ENCODE results near the gene CRTAC1. TPM values are rescaled to one million over a fixed set of nuclear protein-coding genes. Genes with fewer than 3 reads are reported as not detected.
A peak's percentile ranks its signal among the peaks of the same experiment; 100 is the strongest.

Gene CRTAC1
- total RNA-seq, 1 donor from 2014 or later, result not detected

GRCh38 chr10:98045785-98046389 lies 15.5 kb upstream of the CRTAC1 start:
- H3K27me3 Mint-ChIP-seq (ENCODE audit: insufficient read depth), result peaks cover 29% of the 10 kb centered on the region
- intact Hi-C loops (cut with micrococcal nuclease), result loop anchor here (1.0 to 10.0 kb wide), 2 partner anchors 132 to 251 kb away; no protein-coding TSS in a partner anchor

GRCh38 chr10:98041352-98042043 lies 11.1 kb upstream of the CRTAC1 start:
- no peaks in the 10 kb centered on the region for H3K9me3 Mint-ChIP-seq
- H3K4me3 Mint-ChIP-seq, result no peak overlapping the region
- no peaks in the 10 kb centered on the region for H3K36me3 Mint-ChIP-seq (ENCODE audit: low read depth)
- peak; percentile 20 for DNase-seq (ENCODE audit: low spot score)
- H3K4me1 Mint-ChIP-seq (ENCODE audit: low read depth), result no peaks in the 10 kb centered on the region
- H3K27me3 Mint-ChIP-seq (ENCODE audit: insufficient read depth), result peaks cover 58% of the 10 kb centered on the region
- no peak overlapping the region for H3K27ac Mint-ChIP-seq
- intact Hi-C loops (cut with micrococcal nuclease), result loop anchor here (1.0 to 10.0 kb wide), 2 partner anchors 127 to 247 kb away; no protein-coding TSS in a partner anchor

More at GRCh38 chr10:98045785-98046389, 15.5 kb upstream of the CRTAC1 start:
- Mint-ChIP-seq H3K4me3 (no peak overlapping the region), H3K36me3 (ENCODE audit: low read depth) (no peaks in the 10 kb centered on the region), H3K4me1 (ENCODE audit: low read depth) (no peaks in the 10 kb centered on the region), H3K27ac (no peak overlapping the region), H3K9me3 (no peaks in the 10 kb centered on the region)
- peak; percentile 32 for DNase-seq (ENCODE audit: low spot score)

GRCh38 chr10:98039690-98040381 lies 9.4 kb upstream of the CRTAC1 start:
- Mint-ChIP-seq H3K4me3 (no peak overlapping the region), H3K9me3 (no peaks in the 10 kb centered on the region), H3K27ac (no peak overlapping the region), H3K36me3 (ENCODE audit: low read depth) (no peaks in the 10 kb centered on the region), H3K4me1 (ENCODE audit: low read depth) (no peaks in the 10 kb centered on the region), H3K27me3 (ENCODE audit: insufficient read depth) (peaks cover 65% of the 10 kb centered on the region)
- intact Hi-C loops (cut with micrococcal nuclease), result loop anchor here (10.0 kb wide), 2 partner anchors 245 to 1495 kb away; partner anchors contain the start of gene NKX2-3
- DNase-seq (ENCODE audit: low spot score), result no peak

GRCh38 chr10:98038288-98038687 lies 7.9 kb upstream of the CRTAC1 start:
- Mint-ChIP-seq H3K9me3 (no peaks in the 10 kb centered on the region), H3K36me3 (ENCODE audit: low read depth) (no peaks in the 10 kb centered on the region), H3K27me3 (ENCODE audit: insufficient read depth) (peaks cover 69% of the 10 kb centered on the region), H3K4me3 (no peak overlapping the region), H3K27ac (no peak overlapping the region), H3K4me1 (ENCODE audit: low read depth) (no peaks in the 10 kb centered on the region)
- no peak for DNase-seq (ENCODE audit: low spot score)
- intact Hi-C loops (cut with micrococcal nuclease), result loop anchor here (10.0 kb wide), 1 partner anchor 1497 kb away; the partner anchor contains the start of gene NKX2-3

GRCh38 chr10:98035599-98035998 lies 5.2 kb upstream of the CRTAC1 start:
- no peaks in the 10 kb centered on the region for H3K9me3 Mint-ChIP-seq
- no peak overlapping the region for H3K27ac Mint-ChIP-seq
- no peak overlapping the region for H3K4me3 Mint-ChIP-seq
- H3K27me3 Mint-ChIP-seq (ENCODE audit: insufficient read depth), result peaks cover 74% of the 10 kb centered on the region
- DNase-seq (ENCODE audit: low spot score), result no peak
- no peaks in the 10 kb centered on the region for H3K36me3 Mint-ChIP-seq (ENCODE audit: low read depth)
- no peaks in the 10 kb centered on the region for H3K4me1 Mint-ChIP-seq (ENCODE audit: low read depth)
- intact Hi-C loops (cut with micrococcal nuclease), result loop anchor here (10.0 kb wide), 1 partner anchor 1499 kb away; the partner anchor contains the start of gene NKX2-3

GRCh38 chr10:98033515-98033914 lies 3.1 kb upstream of the CRTAC1 start:
- H3K36me3 Mint-ChIP-seq (ENCODE audit: low read depth), result no peaks in the 10 kb centered on the region
- no peak overlapping the region for H3K27ac Mint-ChIP-seq
- no peaks in the 10 kb centered on the region for H3K9me3 Mint-ChIP-seq
- no peak for DNase-seq (ENCODE audit: low spot score)
- no peaks in the 10 kb centered on the region for H3K4me1 Mint-ChIP-seq (ENCODE audit: low read depth)
- H3K27me3 Mint-ChIP-seq (ENCODE audit: insufficient read depth), result peaks cover 72% of the 10 kb centered on the region
- no peak overlapping the region for H3K4me3 Mint-ChIP-seq
- intact Hi-C loops (cut with micrococcal nuclease), result loop anchor here (10.0 kb wide), 1 partner anchor 1501 kb away; the partner anchor contains the start of gene NKX2-3

GRCh38 chr10:98031440-98031839 lies 1.0 kb upstream of the CRTAC1 start:
- Mint-ChIP-seq H3K27ac (no peak overlapping the region), H3K36me3 (ENCODE audit: low read depth) (peaks cover 3% of the 10 kb centered on the region), H3K4me1 (ENCODE audit: low read depth) (no peaks in the 10 kb centered on the region), H3K27me3 (ENCODE audit: insufficient read depth) (peaks cover 62% of the 10 kb centered on the region), H3K4me3 (no peak overlapping the region), H3K9me3 (no peaks in the 10 kb centered on the region)
- DNase-seq (ENCODE audit: low spot score), result no peak
- intact Hi-C loops (cut with micrococcal nuclease), result loop anchor here (10.0 kb wide), 1 partner anchor 1503 kb away; the partner anchor contains the start of gene NKX2-3

GRCh38 chr10:98030991-98031431 lies 590 bp upstream of the CRTAC1 start:
- no peaks in the 10 kb centered on the region for H3K9me3 Mint-ChIP-seq
- H3K4me1 Mint-ChIP-seq (ENCODE audit: low read depth), result no peaks in the 10 kb centered on the region
- intact Hi-C loops (cut with micrococcal nuclease), result loop anchor here (10.0 kb wide), 1 partner anchor 1504 kb away; the partner anchor contains the start of gene NKX2-3
- peaks cover 59% of the 10 kb centered on the region for H3K27me3 Mint-ChIP-seq (ENCODE audit: insufficient read depth)
- no peak overlapping the region for H3K4me3 Mint-ChIP-seq
- no peak for DNase-seq (ENCODE audit: low spot score)
- H3K27ac Mint-ChIP-seq, result no peak overlapping the region
- H3K36me3 Mint-ChIP-seq (ENCODE audit: low read depth), result peaks cover 3% of the 10 kb centered on the region

GRCh38 chr10:98029149-98030092 lies 1.0 kb downstream of the CRTAC1 start:
- Mint-ChIP-seq H3K4me1 (ENCODE audit: low read depth) (no peaks in the 10 kb centered on the region), H3K27ac (no peak overlapping the region), H3K27me3 (ENCODE audit: insufficient read depth) (peaks cover 47% of the 10 kb centered on the region), H3K36me3 (ENCODE audit: low read depth) (peaks cover 3% of the 10 kb centered on the region), H3K4me3 (no peak overlapping the region), H3K9me3 (no peaks in the 10 kb centered on the region)
- no peak for DNase-seq (ENCODE audit: low spot score)
- intact Hi-C loops (cut with micrococcal nuclease), result loop anchor here (5.0 to 10.0 kb wide), 2 partner anchors 112 to 1505 kb away; partner anchors contain the start of gene NKX2-3

- peaks cover 39% of the 10 kb centered on the region for H3K27me3 Mint-ChIP-seq (ENCODE audit: insufficient read depth)
- peak; percentile 27 for DNase-seq (ENCODE audit: low spot score)
- intact Hi-C loops (cut with micrococcal nuclease), result loop anchor here (5.0 kb wide), 1 partner anchor 111 kb away; no protein-coding TSS in a partner anchor
- no peak overlapping the region for H3K4me3 Mint-ChIP-seq
- H3K36me3 Mint-ChIP-seq (ENCODE audit: low read depth), result peaks cover 3% of the 10 kb centered on the region
- no peaks in the 10 kb centered on the region for H3K4me1 Mint-ChIP-seq (ENCODE audit: low read depth)
- H3K27ac Mint-ChIP-seq, result no peak overlapping the region
- H3K9me3 Mint-ChIP-seq, result no peaks in the 10 kb centered on the region
These were observed 2.2 kb downstream of the CRTAC1 start for GRCh38 chr10:98028168-98028770.

GRCh38 chr10:98023024-98023423 lies 7.4 kb downstream of the CRTAC1 start:
- Mint-ChIP-seq H3K27me3 (ENCODE audit: insufficient read depth) (peaks cover 20% of the 10 kb centered on the region), H3K4me3 (no peak overlapping the region), H3K4me1 (ENCODE audit: low read depth) (no peaks in the 10 kb centered on the region), H3K9me3 (no peaks in the 10 kb centered on the region), H3K27ac (no peak overlapping the region), H3K36me3 (ENCODE audit: low read depth) (no peaks in the 10 kb centered on the region)
- intact Hi-C loops (cut with micrococcal nuclease), result no loop called here
- DNase-seq (ENCODE audit: low spot score), result no peak

Data from activated T-helper 1 cell treated with anti-CD3 and anti-CD28 coated beads, Interleukin-12 subunit alpha, Interleukin-12 subunit beta, Interleukin-2, Interleukin-4 antibody, amounts not matched to agents 30 ng/mL and 10 ng/mL and 1 ng/mL, durations not matched to agents 14 hours and 24 hours and 36 hours (primary cell).